WI38 (cell line): ENCODE measurements around the gene EEIG1.

Source experiments
- H3K4me3 ChIP-seq: 2 replicates; pipeline ENCODE4 v1.5.1; 2011; ENCODE audit warnings: low read depth, mild to moderate bottlenecking, control low read depth, low read length
- CTCF ChIP-seq: IDR thresholded peaks from 2 replicates; pipeline ENCODE4 v1.5.1; 2012; ENCODE audit warnings: low read depth, mild to moderate bottlenecking, control low read depth, low read length

EEIG1 gene

GRCh38 chr9:127961155-127961490 is 19.7 kb downstream of the EEIG1 start:
- no peak for TF ChIP-seq CTCF
- H3K4me3 ChIP-seq: no peak overlapping the region

DNA sequence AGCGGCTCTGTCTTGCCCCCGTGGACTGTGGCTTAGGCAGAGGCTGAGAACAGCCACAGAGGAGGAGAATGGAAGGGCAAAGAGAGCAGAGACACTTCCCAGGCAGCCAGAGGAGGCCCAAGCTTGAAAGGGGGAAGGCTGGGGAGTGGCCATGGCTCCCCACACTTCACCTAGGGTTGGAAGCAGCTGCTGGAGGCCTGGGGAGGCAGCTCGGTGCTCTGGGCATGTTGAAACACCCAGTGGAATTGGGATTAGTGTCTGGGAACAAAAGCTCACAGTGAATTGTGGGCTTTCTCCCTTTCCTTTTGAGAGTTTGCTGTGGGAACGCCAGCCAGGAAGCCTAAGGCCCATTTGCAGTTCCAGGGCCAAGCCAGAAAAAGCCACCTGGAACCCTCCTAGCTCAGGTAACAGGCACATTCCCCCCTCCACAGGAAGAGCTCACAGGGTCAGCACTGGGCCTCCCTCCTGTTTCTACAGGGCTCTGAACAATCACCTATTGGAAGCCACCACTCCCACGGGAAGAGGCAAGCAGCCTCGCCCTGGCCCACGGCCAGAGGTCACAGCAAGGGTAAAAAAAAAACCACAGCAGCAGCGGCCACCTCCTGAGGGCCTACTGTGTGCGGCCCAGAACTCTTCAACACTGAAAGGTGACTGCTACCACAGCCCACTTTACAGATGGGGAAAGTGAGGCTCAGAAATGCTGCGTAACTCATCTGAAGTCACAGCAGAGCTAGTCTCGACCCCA is 20.2 kb downstream of the EEIG1 start:
- H3K4me3 ChIP-seq: no peak overlapping the region
- no peak for TF ChIP-seq CTCF

DNA sequence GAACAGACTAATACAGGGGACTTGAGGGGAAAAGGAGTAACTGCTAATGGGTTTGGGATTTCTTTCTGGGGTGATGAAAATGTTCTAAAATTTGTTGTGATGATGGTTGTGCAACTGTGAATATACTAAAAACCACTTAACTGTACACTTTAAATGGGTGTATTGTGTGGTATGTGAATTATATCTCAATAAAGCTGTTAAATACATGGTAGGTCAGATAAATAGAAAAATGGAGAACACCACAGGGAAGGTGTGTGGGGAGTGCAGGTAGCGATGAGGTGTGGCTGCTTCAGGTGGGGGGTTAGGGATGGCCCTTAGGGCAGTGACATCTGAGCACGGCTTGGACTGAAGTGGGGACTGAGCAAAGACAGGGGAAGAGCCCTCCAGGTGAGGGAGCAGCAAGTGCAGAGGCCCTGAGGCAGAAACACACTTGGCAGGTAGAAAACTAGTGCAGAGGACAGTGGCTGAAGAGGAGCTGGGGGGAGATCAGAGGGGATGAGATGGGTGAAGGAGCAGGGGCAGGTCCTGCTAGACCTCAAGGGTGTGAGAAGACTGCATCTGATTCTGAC is 20.9 kb downstream of the EEIG1 start:
- H3K4me3 ChIP-seq: no peak overlapping the region
- TF ChIP-seq CTCF: no peak

GRCh38 chr9:127959398-127959797 is 21.4 kb downstream of the EEIG1 start:
- TF ChIP-seq CTCF: no peak
- no peak overlapping the region for H3K4me3 ChIP-seq

GRCh38 chr9:127958728-127959127 is 22.1 kb downstream of the EEIG1 start:
- no peak for TF ChIP-seq CTCF

GRCh38 chr9:127955294-127956015 is 25.3 kb downstream of the EEIG1 start:
- TF ChIP-seq CTCF: no peak
- no peak overlapping the region for H3K4me3 ChIP-seq

More at GRCh38 chr9:127958728-127959127, 22.1 kb downstream of the EEIG1 start:
- H3K4me3 ChIP-seq: no peak overlapping the region

GRCh38 chr9:127954831-127955293 is 25.9 kb downstream of the EEIG1 start:
- no peak overlapping the region for H3K4me3 ChIP-seq
- no peak for TF ChIP-seq CTCF
